IMR-90 (cell line): ENCODE data around the gene STRN4. TPM values are rescaled to one million over a fixed set of nuclear protein-coding genes. Genes with fewer than 3 reads are reported as not detected.
A peak's percentile ranks its signal among the peaks of the same experiment; 100 is the strongest.

ENCODE experiments used
- ATAC-seq: fragments of 200-7000 bp; cut with Tn5 transposase; 2 replicates; pipeline ENCODE4 v1.9.1; 2020; ENCODE audit warnings: low read depth, mild to moderate bottlenecking, moderate library complexity
- BruUV-seq: library from RNA; stranded (reverse); fragments of 400-500 nt; replicated peaks from 2 replicates; lab custom pipeline; 2021; lab: Mats Ljungman, UMichigan
- CTCF ChIA-PET: fragments of 300-600 bp; formaldehyde crosslinking; extraction: SDS; loops from one replicate; lab custom pipeline; 2021; ENCODE audit warnings: antibody characterized with exemption; lab: Yijun Ruan, JAX
- POLR2A ChIA-PET: fragments of 300-600 bp; sonication (Branson Sonifier 250); formaldehyde crosslinking; loops from one replicate; lab custom pipeline; 2022; ENCODE audit warnings: antibody characterized with exemption; ENCODE audit not compliant: unreplicated experiment; lab: Charles Lee
- DNase-seq: peaks from one replicate; pipeline ENCODE4 v3.0.0; 2013
- H2AFZ ChIP-seq: replicated peaks from 2 replicates; pipeline ENCODE3; 2013; ENCODE audit warnings: low read length, mild to moderate bottlenecking; ENCODE audit not compliant: poor library complexity
- H2AK5ac ChIP-seq: 2 replicates; pipeline ENCODE4 v1.6.1; 2013; ENCODE audit warnings: low read depth, low read length, inconsistent platforms
- H2AK9ac ChIP-seq: replicated peaks from 2 replicates; pipeline ENCODE3; 2013; ENCODE audit warnings: mild to moderate bottlenecking, low read depth, low read length, moderate library complexity; ENCODE audit not compliant: poor library complexity
- H2BK120ac ChIP-seq: 2 replicates; pipeline ENCODE4 v1.6.1; 2013; ENCODE audit warnings: low read depth, low read length, inconsistent platforms
- H2BK15ac ChIP-seq: 3 replicates; pipeline ENCODE4 v1.6.1; 2013; ENCODE audit warnings: low read depth, low read length, inconsistent platforms
- H2BK20ac ChIP-seq: 2 replicates; pipeline ENCODE4 v1.6.1; 2013; ENCODE audit warnings: low read depth, mild to moderate bottlenecking, inconsistent platforms, low read length, moderate library complexity
- H2BK5ac ChIP-seq: 2 replicates; pipeline ENCODE4 v1.6.1; 2013; ENCODE audit warnings: mild to moderate bottlenecking, low read depth, low read length, inconsistent platforms; ENCODE audit not compliant: poor library complexity, severe bottlenecking
- H3K14ac ChIP-seq: replicated peaks from 2 replicates; pipeline ENCODE4 v1.6.1; 2013; ENCODE audit warnings: low read depth, low read length, inconsistent platforms
- H3K18ac ChIP-seq: 2 replicates; pipeline ENCODE4 v1.6.1; 2013; ENCODE audit warnings: low read depth, low read length, control low read depth
- H3K23ac ChIP-seq: 2 replicates; pipeline ENCODE4 v1.6.1; 2013; ENCODE audit warnings: low read depth, low read length, inconsistent platforms
- H3K27ac ChIP-seq: 2 replicates; pipeline ENCODE4 v1.5.1; 2013; ENCODE audit warnings: mild to moderate bottlenecking, control low read depth, low read length; ENCODE audit not compliant: insufficient read depth
- H3K27me3 ChIP-seq: 2 replicates; pipeline ENCODE4 v1.6.1; 2013; ENCODE audit warnings: low read length; ENCODE audit not compliant: control insufficient read depth, insufficient read depth
- H3K36me3 ChIP-seq: 2 replicates; pipeline ENCODE4 v1.6.1; 2013; ENCODE audit warnings: low read length, mixed read lengths; ENCODE audit not compliant: control insufficient read depth, insufficient read depth
- H3K4ac ChIP-seq: 2 replicates; pipeline ENCODE4 v1.6.1; 2013; ENCODE audit warnings: low read depth, low read length, inconsistent platforms
- H3K4me1 ChIP-seq: 2 replicates; pipeline ENCODE4 v1.6.1; 2013; ENCODE audit warnings: low read length, mixed read lengths; ENCODE audit not compliant: control insufficient read depth, insufficient read depth
- H3K4me2 ChIP-seq: 2 replicates; pipeline ENCODE4 v1.6.1; 2013; ENCODE audit warnings: low read depth, mild to moderate bottlenecking, control low read depth, low read length, moderate library complexity
- H3K4me3 ChIP-seq: 2 replicates; pipeline ENCODE4 v1.5.1; 2013; ENCODE audit warnings: low read depth, mild to moderate bottlenecking, control low read depth, low read length, moderate library complexity; ENCODE audit not compliant: insufficient read depth
- H3K56ac ChIP-seq: 2 replicates; pipeline ENCODE4 v1.6.1; 2013; ENCODE audit warnings: low read length, inconsistent platforms; ENCODE audit not compliant: insufficient read depth; ENCODE audit errors: extremely low read depth
- H3K79me1 ChIP-seq, 2 experiments: 2 replicates each; pipeline ENCODE4 v1.6.1; 2013; ENCODE audit warnings: low read length in 2 of 2, inconsistent platforms in 1 of 2, low read depth in 1 of 2
- H3K9ac ChIP-seq: 2 replicates; pipeline ENCODE4 v1.6.1; 2013; ENCODE audit warnings: low read depth, low read length, control low read depth
- H3K9me1 ChIP-seq: 2 replicates; pipeline ENCODE4 v1.6.1; 2013; ENCODE audit warnings: low read length, inconsistent platforms; ENCODE audit not compliant: insufficient read depth
- H3K9me3 ChIP-seq: 2 replicates; pipeline ENCODE4 v1.6.1; 2013; ENCODE audit warnings: low read length; ENCODE audit not compliant: control insufficient read depth, insufficient read depth
- H4K20me1 ChIP-seq: 2 replicates; pipeline ENCODE4 v1.6.1; 2013; ENCODE audit warnings: low read length, inconsistent platforms; ENCODE audit not compliant: insufficient read depth
- H4K5ac ChIP-seq: 2 replicates; pipeline ENCODE4 v1.6.1; 2013; ENCODE audit warnings: mild to moderate bottlenecking, low read depth, low read length, control low read depth
- H4K8ac ChIP-seq, 2 experiments: 2 replicates each; pipeline ENCODE4 v1.6.1; 2013; ENCODE audit warnings: low read depth in 2 of 2, low read length in 2 of 2, control low read depth in 1 of 2, inconsistent platforms in 1 of 2
- H4K91ac ChIP-seq: 2 replicates; pipeline ENCODE4 v1.6.1; 2013; ENCODE audit warnings: low read depth, low read length, inconsistent platforms; ENCODE audit not compliant: insufficient read depth
- BHLHE40 ChIP-seq: fragments of 150-350 bp; IDR thresholded peaks from 2 replicates; pipeline ENCODE4 v1.6.1; 2016; ENCODE audit warnings: mild to moderate bottlenecking, low read depth, low read length
- CEBPB ChIP-seq: IDR thresholded peaks from 2 replicates; pipeline ENCODE4 v1.6.1; 2012; ENCODE audit warnings: low read depth, low read length, improper control_type of control experiment
- CHD1 ChIP-seq: IDR thresholded peaks from 2 replicates; pipeline ENCODE4 v1.6.1; 2012; ENCODE audit warnings: low read depth, low read length, improper control_type of control experiment
- CTCF ChIP-seq: conservative IDR thresholded peaks from 2 replicates; pipeline ENCODE4 v1.5.1; 2012; ENCODE audit warnings: mild to moderate bottlenecking, low read depth, low read length, improper control_type of control experiment
- MAFK ChIP-seq: IDR thresholded peaks from 2 replicates; pipeline ENCODE4 v1.6.1; 2012; ENCODE audit warnings: low read depth, low read length, improper control_type of control experiment
- MAZ ChIP-seq: IDR thresholded peaks from 2 replicates; pipeline ENCODE4 v1.6.1; 2012; ENCODE audit warnings: low read depth, mild to moderate bottlenecking, low read length, improper control_type of control experiment, moderate library complexity, borderline replicate concordance
- MXI1 ChIP-seq: IDR thresholded peaks from 2 replicates; pipeline ENCODE4 v1.6.1; 2012; ENCODE audit warnings: low read depth, mild to moderate bottlenecking, low read length, moderate library complexity, borderline replicate concordance
- NFE2L2 ChIP-seq: fragments of 150-350 bp; IDR thresholded peaks from 2 replicates; pipeline ENCODE4 v1.6.1; 2016; ENCODE audit warnings: low read depth, mild to moderate bottlenecking, low read length
- POLR2A ChIP-seq: IDR thresholded peaks from 2 replicates; pipeline ENCODE4 v1.6.1; 2012; ENCODE audit warnings: mild to moderate bottlenecking, low read depth, low read length
- RAD21 ChIP-seq: IDR thresholded peaks from 2 replicates; pipeline ENCODE4 v1.6.1; 2012; ENCODE audit warnings: low read length, improper control_type of control experiment
- RCOR1 ChIP-seq: IDR thresholded peaks from 2 replicates; pipeline ENCODE4 v1.6.1; 2012; ENCODE audit warnings: mild to moderate bottlenecking, low read length, improper control_type of control experiment; ENCODE audit not compliant: insufficient replicate concordance
- RFX5 ChIP-seq: IDR thresholded peaks from 2 replicates; pipeline ENCODE4 v1.8.0; 2012; ENCODE audit warnings: low read depth, mild to moderate bottlenecking, low read length, moderate library complexity
- SMC3 ChIP-seq: fragments of 150-350 bp; IDR thresholded peaks from 2 replicates; pipeline ENCODE4 v1.6.1; 2016; ENCODE audit warnings: low read depth, mild to moderate bottlenecking, antibody characterized with exemption, low read length, moderate library complexity
- USF2 ChIP-seq: fragments of 150-350 bp; IDR thresholded peaks from 2 replicates; pipeline ENCODE4 v1.6.1; 2017; ENCODE audit warnings: mild to moderate bottlenecking, antibody characterized with exemption, low read length, low read depth
- WGBS, 2 experiments: methylation state at CpG; one replicate each; pipeline versions ENCODE4 v1.1.5 to v1.1.7; 2013; ENCODE audit warnings: missing lambda C conversion rate in 2 of 2; ENCODE audit not compliant: insufficient read length in 1 of 2; ENCODE audit errors: extremely low coverage in 2 of 2; 5-methylcytosine and 5-hydroxymethylcytosine counted together
- dilution Hi-C: fragments of 300-500 bp; cut with HindIII; formaldehyde crosslinking; loops from one replicate; pipeline ENCODE4 v1.14.3; 2018; ENCODE audit warnings: low sequenced_read_pairs; ENCODE audit not compliant: unreplicated experiment
- in situ Hi-C: fragments of 300-500 bp; cut with MboI; formaldehyde crosslinking; loops from 3 replicates; pipeline ENCODE4 v1.14.3; 2019; ENCODE audit warnings: low sequenced_read_pairs, inconsistent platforms, mixed read lengths
- intact Hi-C: fragments of 100-400 bp; cut with micrococcal nuclease; formaldehyde crosslinking; loops from 2 replicates; pipeline ENCODE4 v1.10.0; 2022
- polyA plus RNA-seq, 3 experiments: library from polyadenylated mRNA; depleted of rRNA; stranded (reverse); fragments of >200 nt; gene quantifications; 2 replicates each; pipeline ENCODE4 v1.2.3, GENCODE V29; 2012; ENCODE audit warnings: low replicate concordance in 1 of 3
- total RNA-seq: library from RNA; depleted of rRNA; stranded (reverse); fragments of >200 nt; gene quantifications from 2 replicates; pipeline ENCODE4 v1.2.3, GENCODE V29; 2012

STRN4 gene
- total and polyA plus RNA-seq, 2 of the 4 experiments (the other 2 are of a cell fraction) = 36.7 to 112 TPM

- Histone ChIP-seq H3K4me3 (peak overlapping the region; percentile 97), H3K9me1 (peaks cover 15% of the 10 kb centered on the region), H2AK9ac (peak overlapping the region; percentile 100), H2BK5ac (peak overlapping the region; percentile 73), H3K36me3 (peaks cover 26% of the 10 kb centered on the region), H3K27me3 (no peaks in the 10 kb centered on the region), H3K4ac (peak overlapping the region; percentile 87), H3K79me1 (peaks cover 12 to 52% of the 10 kb centered on the region in 2 experiments; a peak in 3 of 4 replicates), H4K5ac (peak overlapping the region; percentile 66), H3K14ac (peak overlapping the region; percentile 95), H3K56ac (peak overlapping the region; percentile 98; the same call in 1 of the 2 replicates), H2AFZ (peak overlapping the region; percentile 81), H2AK5ac (peak overlapping the region; percentile 76; the same call in 1 of the 2 replicates), H2BK20ac (no peak overlapping the region), H3K23ac (peak overlapping the region; percentile 97), H2BK120ac (peak overlapping the region; percentile 66; the same call in 1 of the 2 replicates), H4K91ac (peak overlapping the region; percentile 73), H3K9me3 (no peaks in the 10 kb centered on the region), H2BK15ac (0 out of 3 replicates have a peak overlapping the region, but pooled peaks have one; percentile 1), H3K9ac (peak overlapping the region; percentile 99), H4K8ac (peak overlapping the region; percentile 4 to 89; a peak in 2 of 4 replicates), H3K27ac (peak overlapping the region; percentile 84), H3K4me1 (peaks cover 14% of the 10 kb centered on the region), H4K20me1 (peaks cover 46% of the 10 kb centered on the region), H3K4me2 (peak overlapping the region; percentile 82; the same call in 1 of the 2 replicates), H3K18ac (peak overlapping the region; percentile 76)
- ATAC-seq (peak; percentile 2), DNase-seq (peak; percentile 63)
- ChIA-PET POLR2A (interaction anchor here (1.2 kb wide), 1 partner anchor 445 kb away, joined by 4 read pairs; no protein-coding TSS in a partner anchor), CTCF (interaction anchor here (0.6 to 1.4 kb wide), 4 partner anchors 11 to 53 kb away, joined by 3 to 6 read pairs (median 4); no protein-coding TSS in a partner anchor)
- 0% methylated on average over 67 of the region's 80 CpGs; no CpG with 5 or more reads in 1 of the 2 experiments for WGBS, 2 experiments
- in situ Hi-C loops (loop anchor here (10.0 kb wide), 1 partner anchor 57 kb away; no protein-coding TSS in a partner anchor), dilution Hi-C loops (no loop called here), intact Hi-C loops (loop anchor here (1.0 kb wide), 3 partner anchors 43 to 204 kb away; no protein-coding TSS in a partner anchor)
- TSS peak; percentile 92 for BruUV-seq
- TF ChIP-seq RFX5 (no peak), CEBPB (no peak), CTCF (no peak), MAFK (no peak), MAZ (0 out of 2 replicates have a peak, but pooled peaks have one; percentile 28), RCOR1 (no peak), NFE2L2 (no peak), USF2 (peak; percentile 87; the same call in 1 of the 2 replicates), SMC3 (no peak), RAD21 (no peak), BHLHE40 (0 out of 2 replicates have a peak, but pooled peaks have one; percentile 21), POLR2A (no peak), CHD1 (peak; percentile 40; the same call in 1 of the 2 replicates), MXI1 (no peak; the same call in none of the 2 replicates)
Observed at GRCh38 chr19:46787331-46788261, 41.3 kb upstream of the STRN4 start.
